GM21526 (cell line): ENCODE results near the gene CAPZB.

Source experiments
- ATAC-seq: cut with Tn5 transposase; IDR thresholded peaks from one replicate; pipeline ENCODE4 v1.9.1; 2021; ENCODE audit warnings: moderate library complexity; ENCODE audit not compliant: unreplicated experiment, low FRiP score

The CAPZB gene

DNA sequence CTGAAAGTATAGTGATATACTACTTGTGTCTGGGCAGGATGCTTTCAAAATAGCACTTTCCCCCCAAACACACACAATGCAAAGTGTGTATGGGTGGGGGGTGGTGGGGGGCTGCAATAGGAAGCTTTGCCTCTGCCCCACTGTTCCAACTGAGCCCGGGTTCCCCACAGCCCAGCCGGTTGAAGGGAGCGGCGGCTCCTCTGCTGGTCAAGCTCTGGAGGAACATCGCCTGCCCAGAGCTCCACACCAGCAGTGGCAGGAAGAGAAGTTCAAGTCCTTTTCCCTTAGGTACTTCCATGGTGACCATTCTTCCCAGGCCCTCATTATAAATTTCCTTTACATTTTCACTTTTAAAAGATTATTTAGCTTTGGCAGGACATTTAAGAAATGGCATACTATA is 74.9 kb downstream of the CAPZB start:
- no peak for ATAC-seq

DNA sequence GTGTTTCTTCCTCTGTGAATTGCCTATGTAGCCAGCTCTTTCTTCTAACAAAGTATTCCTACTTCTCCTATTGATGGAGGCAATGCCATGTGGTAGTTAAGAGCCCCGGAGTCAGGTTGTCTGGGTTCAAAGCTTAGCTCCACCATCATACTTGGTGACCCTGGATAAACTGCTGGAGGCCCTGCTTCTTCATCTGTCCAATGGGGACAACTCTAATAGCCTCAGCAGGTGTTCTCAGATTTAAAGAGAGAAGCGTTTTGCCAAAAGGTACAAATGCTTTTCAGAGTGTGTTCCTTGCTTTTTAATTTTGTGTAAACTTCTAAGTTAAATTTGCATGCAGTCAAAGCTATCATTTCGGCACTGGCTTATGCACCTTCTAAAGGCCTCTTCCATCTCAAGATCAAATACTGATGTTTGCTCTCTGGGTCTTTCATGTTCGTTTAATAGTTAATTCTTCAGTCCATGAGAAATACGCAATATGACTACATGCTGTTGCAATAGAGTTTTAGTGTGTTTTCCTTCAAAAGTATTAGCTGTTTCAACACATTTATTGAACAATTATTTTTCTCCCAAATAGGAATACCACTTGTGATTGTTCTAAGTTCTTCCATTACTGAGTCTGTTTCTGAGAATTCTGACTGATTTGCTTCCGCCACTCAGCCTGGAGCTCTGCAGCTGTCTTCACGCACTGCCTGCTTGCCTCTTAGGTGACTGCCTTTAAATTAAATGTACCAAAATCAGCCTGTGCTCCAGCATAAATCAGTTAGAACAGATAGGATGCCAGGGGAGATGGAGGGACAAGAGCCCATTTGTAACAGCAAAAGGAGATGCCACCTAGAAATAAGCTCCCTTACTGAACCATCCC is 75.6 kb downstream of the CAPZB start:
- no peak for ATAC-seq

DNA sequence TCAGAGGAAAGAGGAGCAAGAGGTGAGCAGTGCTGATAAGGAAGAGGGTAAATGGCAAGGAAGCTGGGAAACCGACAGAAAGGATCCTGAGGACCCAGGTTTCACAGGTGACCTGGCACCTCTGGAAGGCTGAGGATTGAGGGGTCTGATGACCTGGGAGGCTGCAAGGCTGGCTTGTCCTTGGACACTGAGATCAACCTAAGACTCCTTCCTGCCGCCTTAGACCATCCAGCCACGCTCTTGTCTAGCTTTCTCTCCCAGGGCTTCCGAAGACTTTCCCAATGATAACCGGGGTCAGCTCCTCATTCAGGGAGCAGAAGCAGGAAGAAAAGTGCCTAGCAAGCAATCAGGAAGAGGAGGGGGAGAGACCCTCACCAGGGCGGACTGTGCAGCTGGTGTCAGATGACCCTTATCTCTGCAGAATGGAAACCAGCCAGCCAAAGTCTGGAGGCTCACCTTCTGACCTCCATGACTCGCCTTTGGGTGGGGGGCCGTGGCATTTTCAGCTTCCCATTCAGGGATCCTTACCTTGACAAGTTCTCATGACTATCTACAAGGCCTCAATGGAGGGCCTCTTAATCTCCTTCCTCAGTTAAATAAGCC is 77.7 kb downstream of the CAPZB start:
- ATAC-seq = no peak

DNA sequence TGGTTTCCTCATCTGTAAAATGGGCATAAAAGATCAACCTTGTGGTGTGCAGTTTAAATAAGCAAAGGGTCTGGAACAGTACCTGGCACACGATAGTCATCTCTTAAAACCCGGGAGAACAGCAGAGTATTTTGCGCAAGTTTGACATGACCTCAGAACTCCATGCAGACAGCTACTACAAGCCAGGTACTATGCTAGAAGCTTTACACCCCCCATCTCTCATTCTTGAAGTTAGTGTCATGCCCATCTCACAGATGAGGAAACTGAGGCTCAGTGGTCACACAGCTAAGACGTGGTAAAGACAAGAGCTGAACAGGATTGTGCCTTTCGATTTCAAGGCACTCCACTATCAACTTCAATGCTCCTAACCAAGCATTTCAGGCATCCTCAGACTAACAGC is 78.7 kb downstream of the CAPZB start:
- ATAC-seq = no peak

DNA sequence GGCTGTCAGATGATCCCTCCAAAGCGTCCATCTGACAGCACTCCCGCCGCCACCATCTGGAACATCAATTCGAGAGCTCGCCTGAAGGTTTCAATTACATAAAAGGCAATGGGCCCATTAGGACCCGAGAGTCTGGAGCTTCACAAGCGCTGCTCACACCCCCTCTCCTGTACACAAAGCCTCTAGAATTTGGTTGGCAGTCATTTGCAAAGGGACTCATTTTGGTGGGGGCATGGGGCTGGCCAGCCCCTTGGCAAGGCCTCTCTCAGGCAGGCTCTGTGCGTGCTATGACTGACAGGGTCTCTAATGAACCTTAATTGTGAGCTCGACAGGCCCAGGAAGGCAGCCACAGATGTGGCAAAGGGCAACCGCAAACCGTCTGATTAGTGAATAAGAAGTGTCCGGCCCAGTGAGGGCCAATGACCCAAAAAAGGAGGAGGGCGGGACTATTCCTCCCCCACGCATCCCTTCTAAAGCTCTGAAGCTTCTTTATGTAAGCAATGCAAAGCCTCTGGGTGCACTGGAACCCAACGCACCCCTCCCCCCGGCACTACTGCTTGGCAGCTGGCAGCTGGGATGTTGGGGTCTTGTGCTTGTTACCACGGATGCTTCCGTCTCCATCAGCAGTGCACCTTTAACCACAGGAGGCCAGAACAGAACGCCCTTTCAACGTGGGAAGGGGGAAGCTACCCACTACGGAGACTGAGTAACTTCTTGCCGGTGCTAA is 79.4 kb downstream of the CAPZB start:
- no peak for ATAC-seq

DNA sequence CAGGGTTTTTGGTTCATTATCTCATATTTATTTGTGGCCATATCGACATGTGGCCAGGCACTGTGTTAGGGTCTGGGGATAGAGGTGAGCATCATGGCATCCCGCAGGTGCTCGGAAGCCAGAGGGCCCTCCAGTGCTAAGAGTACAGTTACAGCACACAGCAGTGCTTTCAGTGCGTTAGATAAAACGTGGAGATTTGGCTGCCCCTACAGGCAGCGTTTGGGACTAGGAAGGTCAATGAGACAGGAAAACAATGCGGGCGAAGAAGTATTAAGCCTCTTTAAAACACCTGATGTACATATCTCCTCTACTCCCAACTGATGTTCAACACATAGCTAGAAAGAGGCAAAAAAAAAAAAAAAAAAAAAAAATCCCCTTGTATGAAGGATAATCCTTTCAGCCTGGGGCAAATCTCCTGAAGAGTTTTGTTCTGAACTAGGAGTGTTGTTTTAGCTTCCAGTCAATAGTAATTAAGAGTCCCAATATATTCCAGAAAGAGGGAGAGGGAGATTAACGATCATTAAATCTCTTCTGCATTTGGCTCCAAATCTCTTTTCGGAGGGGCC is 80.1 kb downstream of the CAPZB start:
- no peak for ATAC-seq

DNA sequence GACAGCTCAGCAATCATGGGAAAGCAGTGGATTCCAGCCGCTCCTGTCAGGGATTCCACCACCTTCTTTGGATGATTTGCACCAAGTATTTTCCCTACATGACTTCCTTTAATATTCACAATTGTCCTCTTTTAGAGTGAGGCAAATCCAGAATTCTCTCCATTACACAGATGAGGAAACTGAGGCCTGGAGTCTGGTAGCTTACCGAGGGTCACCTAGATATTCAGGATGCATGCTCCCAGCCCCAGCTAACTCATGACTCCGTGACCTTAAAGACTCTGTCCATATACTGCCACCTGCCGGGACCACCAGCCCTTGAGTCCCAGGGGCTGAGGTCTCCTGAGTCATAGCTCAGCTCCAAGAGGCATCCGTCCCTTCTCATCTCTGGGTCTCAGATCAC is 80.6 kb downstream of the CAPZB start:
- no peak for ATAC-seq

DNA sequence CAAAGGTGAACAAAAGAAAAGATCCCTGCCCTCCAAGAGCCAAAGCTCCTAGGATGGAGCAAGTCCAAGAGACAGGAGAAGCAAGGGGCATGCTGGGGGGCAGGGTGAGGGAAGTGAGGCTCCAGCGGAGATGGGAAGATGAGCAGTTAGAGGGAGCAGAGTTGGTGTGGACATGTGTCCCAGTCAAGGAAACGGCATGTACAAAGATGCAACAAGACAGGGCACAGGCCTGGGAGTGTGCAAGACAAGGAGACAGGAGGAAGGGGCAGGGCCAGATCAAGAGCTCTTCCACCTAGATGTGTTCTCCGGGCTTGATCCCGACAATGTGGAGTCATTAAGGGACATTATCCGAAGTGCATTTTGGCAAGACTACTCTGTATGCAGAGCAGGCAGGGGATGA is 82.1 kb downstream of the CAPZB start:
- no peak for ATAC-seq

DNA sequence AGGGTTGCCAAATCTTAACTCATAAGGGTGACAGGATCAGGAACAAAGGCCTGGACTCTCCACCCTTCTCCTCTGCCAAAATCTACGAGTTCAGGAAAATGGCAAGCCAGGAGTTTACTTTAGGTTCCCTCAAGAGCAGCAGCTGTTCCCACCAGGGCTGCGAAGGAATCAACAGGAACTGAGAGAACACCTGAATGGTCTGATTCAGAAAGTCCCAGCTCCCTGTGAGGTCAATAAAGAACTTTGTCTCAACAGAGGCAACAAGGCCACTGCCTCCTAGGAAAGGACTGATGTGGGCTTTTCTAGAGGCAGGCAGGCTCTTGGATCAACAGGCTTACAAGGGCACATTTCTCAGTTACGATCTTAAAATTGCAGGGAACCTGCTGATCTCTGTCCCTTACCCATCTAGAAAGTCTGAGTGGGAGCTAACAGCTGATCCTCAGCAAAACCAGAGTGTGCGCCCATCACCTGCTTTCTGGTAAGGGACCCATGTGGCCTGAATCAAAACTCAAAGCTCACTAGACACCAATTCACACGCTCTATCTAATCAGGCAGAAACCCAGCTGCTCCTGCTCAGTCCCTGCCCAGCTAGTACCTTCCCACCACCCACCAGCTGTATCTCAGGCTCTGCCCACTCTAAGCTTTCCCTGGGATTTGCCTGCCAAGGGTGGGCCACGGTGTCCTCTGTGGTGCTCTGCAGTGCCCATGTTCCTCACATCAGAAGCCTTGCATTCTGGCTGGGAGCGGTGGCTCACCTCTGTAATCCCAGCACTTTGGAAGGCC is 83.1 kb downstream of the CAPZB start:
- ATAC-seq = no peak

DNA sequence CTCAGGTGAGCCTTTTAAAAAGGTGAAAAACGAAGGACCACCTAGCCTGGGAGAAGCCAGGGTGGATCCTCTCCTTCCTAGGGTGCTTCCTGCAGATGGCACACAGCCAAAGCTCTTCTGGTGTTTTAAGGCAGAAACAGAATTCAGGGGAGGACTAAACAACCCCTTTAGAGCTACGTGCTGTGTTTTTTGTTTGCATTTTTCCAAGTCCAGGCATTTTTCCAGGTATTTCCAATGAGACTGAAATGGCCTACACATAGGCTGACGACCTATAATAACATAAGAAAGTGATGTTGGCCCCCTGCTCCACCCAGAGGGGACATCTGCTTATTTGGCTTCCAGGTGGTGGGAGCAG is 83.8 kb downstream of the CAPZB start:
- ATAC-seq = no peak

DNA sequence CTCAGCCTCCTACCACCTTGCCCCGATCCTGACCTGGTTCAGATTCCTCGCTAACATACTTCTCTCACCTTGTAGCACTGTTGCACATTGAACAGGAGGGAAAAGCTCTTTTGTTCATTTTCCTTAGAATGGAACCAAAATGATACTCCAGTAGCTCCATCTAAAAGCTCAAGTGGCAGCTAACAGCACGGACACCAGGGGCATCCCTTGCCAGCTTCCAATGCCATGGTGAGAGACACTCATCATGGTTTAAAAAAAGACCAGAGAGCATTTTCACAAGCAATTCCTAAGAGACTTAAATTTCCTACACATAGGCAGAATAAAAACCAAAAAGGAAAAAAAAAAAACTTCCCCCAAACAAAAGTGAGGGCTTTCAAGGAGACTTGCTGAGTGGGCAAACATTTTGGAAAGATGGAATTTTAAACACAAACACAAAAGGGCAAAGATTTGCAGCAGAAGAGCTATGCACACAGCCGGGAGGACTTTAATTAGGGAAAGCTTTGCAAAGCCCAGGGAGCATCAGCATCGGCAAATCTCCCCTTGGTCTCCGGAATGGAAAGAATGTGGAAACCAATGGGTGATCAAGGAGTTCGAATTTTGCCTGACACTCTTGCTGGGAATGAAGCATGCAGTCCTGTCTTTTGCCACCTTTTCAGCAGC is 84.3 kb downstream of the CAPZB start:
- ATAC-seq = no peak

DNA sequence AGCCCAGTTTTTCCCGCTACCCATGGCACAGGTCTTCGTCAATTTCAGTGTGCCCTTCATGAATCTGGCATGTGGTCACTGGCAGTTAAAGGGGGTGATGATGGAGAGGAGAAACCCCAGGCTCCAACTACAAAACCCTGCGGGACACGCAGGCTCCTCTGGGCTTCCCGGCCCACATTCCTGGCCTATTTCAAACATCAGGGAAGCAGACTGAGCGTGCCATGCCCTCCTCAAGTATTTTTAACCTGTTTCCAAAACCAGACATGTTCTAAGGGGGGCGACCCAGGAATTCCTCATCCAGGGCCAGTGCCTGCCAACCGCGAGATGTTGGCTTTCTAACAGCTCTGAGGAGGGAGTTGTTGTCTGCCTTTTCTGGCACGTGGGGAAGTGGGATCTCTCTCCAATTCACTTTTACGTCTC is 85.1 kb downstream of the CAPZB start:
- no peak for ATAC-seq

DNA sequence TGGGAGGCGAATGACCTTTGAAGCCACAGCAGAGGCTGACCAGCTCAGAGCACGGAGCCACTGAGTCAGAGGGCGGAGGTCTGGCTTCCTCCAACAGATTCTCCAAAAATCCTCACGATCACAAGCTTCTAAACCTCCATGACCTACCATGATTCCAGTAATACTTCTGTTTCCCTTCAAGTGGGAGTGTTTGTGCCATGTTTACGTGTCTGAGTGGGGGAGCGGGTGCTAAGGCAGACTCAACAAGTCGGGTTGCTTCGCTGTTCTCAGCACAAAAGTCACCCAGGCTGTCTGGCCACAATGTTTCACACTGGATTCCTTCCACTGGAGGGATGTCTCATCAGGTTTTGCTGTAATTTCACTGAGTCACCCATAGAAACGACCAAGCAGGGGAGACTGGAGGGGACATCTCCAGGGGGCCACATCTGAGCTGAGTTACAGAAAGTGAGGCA is 87.0 kb downstream of the CAPZB start:
- ATAC-seq = no peak

DNA sequence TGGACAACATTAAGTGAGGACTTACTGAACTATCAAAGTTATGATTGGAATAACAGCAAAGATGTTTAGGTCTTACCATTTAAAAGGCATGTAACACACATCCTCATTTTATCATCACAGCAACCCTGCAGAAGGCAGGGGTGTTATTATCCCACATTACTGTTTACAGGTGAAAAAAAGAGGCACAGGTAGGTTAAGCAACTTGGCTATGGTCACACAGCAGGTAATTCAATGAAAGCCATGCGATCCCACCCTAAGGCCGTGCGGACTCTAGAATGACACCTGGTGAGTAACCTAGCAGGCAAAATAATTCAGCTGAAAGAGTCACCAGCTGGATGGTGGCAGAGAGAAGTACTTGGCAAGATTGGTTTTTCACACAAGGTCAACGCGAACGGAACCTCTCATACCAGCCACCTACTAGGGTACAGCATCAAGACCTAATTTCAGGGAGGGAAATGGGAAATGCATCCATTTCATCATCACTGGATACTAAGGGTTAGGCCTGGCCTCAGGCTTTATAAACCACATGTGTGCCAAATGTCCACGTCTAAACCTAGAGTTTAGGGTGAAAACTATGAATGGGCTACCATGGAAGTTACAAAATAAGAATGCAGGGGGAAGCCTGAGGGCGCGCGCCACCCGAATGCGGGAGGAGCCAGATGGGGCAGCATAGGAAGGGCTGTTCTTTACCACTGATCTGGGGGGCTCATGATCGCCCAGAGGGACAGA is 88.0 kb downstream of the CAPZB start:
- ATAC-seq = no peak

DNA sequence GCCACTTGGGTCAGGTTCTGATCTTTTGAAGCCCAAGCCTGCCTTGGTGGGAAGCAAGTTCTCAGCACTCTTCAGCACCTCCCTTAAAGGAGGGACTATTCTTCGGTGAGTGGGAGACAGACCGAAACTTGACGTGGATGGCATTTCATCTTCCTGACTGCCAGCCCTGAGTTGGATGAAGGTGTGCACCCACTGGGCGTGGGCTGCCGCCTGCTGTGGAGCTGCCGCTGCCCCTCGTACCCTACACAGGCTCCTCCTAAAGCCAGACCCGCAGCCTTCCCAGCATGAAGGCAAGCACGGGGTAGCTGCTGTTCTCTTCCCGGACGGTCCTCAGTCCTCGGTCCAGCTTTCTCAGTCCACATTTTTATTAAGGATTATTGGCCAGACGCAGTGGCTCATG is 89.1 kb downstream of the CAPZB start:
- ATAC-seq = no peak

DNA sequence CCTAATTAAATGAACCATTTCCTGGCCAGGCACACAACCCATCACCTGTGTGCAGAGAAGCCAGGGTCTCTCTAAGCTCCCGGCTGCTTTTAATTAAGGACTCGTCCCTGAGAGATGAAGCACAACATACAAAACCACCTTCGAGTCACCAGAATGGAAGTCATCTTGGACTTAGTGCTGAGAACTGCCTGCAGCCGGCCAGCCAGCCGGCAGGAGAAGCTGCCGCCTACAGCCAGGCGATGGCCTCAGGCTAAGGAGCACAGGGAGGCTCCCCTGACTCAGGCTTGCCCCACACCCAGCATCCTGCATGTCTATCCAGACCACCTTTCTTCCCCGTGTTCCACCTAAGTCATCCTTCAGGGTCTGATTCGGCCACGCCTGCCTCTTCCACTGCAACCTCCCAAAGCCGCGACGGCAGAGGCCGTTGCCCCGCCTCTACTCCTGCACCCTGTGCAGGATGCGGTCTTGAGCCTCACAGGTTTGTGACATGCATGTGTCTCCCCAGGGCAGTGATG is 89.6 kb downstream of the CAPZB start:
- ATAC-seq = no peak

DNA sequence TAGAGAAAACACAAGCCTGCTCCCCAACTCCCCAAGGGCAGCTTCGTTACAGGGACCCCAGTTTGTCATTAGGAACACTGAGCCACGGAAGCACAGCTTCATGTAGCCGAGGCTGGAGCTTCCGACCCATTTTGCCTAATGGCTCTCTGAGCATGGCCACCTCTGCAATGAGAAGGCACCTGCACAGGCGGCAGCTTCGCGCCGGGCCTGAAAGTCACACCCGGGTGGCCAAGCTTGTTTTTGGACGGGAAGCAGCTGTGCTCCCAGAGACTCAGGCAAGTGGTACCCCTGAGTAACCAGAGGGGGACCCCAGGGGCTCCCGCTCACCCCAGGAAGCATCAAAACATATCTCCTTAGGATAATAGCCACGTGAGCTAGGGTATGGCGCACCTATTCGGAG is 92.3 kb downstream of the CAPZB start:
- ATAC-seq = no peak

DNA sequence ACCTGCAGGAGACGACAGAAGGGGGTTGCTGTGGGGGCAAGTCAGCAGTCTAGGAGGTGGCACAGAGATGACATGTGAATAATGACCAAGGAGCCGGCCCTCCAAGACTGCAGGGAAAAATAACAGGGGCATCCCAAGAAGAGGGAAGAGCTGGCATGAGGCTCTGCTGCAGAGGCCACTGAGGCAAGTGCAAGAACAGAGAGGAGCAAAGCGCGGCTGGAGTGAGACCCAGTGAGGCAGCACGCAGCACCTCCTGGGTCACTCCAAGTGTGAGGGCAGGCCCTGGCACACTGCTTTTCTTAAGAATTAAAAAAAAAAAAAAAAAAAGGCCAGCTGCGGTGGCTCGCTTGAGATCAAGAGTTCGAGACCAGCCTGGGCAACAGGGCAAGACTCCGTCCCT is 93.1 kb downstream of the CAPZB start:
- ATAC-seq = no peak

DNA sequence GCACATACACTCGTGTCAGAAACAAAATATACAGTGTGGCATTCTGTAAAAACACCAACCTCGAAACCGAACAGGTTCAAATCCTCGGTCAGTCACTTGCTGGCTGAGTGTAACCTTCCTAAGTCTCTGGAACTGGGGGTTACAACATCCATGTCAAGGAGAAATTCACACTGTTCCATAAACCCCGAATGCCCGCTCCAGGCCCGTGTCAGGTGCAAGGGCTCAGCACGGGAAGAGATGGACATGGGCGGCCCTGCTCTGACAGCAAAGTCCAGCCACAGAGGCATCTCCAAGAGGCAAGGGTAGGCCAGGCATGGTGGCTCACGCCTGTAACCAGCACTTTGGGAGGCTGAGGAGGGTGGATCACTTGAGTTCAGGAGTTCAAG is 93.8 kb downstream of the CAPZB start:
- ATAC-seq = no peak
